SK-N-SH treated with all-trans-retinoic acid at 6 μM for 48 hours (cell line): ENCODE measurements around the gene HSF2.

ENCODE experiments used
- ARNTL ChIP-seq: fragments of 450-650 bp; formaldehyde crosslinking; IDR thresholded peaks from 2 replicates; pipeline ENCODE4 v1.5.0; 2020; ENCODE audit warnings: low read depth, mild to moderate bottlenecking, moderate library complexity, borderline replicate concordance
- BACH2 ChIP-seq: fragments of 250-450 bp; sonication (Bioruptor Pico); IDR thresholded peaks from 2 replicates; pipeline ENCODE4 v1.9.0; 2021; ENCODE audit warnings: mild to moderate bottlenecking, borderline replicate concordance
- CSRNP3 ChIP-seq: fragments of 250-450 bp; sonication (Bioruptor Pico); IDR thresholded peaks from 2 replicates; pipeline ENCODE4 v1.5.1; 2021; ENCODE audit warnings: mild to moderate bottlenecking, moderate library complexity
- PATZ1 ChIP-seq: fragments of 250-450 bp; sonication (Bioruptor Pico); IDR thresholded peaks from 2 replicates; pipeline ENCODE4 v1.8.0; 2020; ENCODE audit warnings: mild to moderate bottlenecking, moderate library complexity, borderline replicate concordance
- ZNF565 ChIP-seq: fragments of 450-650 bp; formaldehyde crosslinking; conservative IDR thresholded peaks from 2 replicates; pipeline ENCODE4 v1.5.0; 2020; ENCODE audit warnings: low read depth, mild to moderate bottlenecking, moderate library complexity

DNA sequence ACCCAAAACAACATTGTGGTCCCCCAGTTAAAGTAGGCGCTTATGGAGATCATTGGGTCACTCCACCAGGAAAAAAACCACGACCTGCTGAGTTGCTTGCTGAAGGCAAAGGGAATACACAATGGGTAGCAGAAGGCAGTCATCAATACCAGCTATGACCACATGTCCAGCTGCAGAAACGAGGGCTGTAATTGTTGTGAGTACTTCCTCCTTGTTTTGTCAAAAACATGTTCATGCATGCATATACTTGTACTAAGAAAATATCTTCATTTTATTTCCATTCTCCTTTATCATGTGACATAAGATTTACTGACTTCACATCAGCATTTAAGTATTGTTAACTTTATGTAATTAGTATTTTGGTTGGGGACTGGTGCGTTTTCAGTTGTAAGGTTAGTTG, 55.2 kb downstream of the HSF2 start:
- TF ChIP-seq ARNTL (CRISPR knock-in tag) (no peak), PATZ1 (CRISPR knock-in tag) (no peak), ZNF565 (CRISPR knock-in tag) (no peak), BACH2 (no peak), CSRNP3 (CRISPR knock-in tag) (no peak)
